H1 (cell line): ENCODE results near the gene U2AF1L4. TPM values are rescaled to one million over a fixed set of nuclear protein-coding genes. Genes with fewer than 3 reads are reported as not detected.

Experiments used
- ATF2 ChIP-seq: IDR thresholded peaks from 2 replicates; pipeline ENCODE4 v1.6.1; 2012; ENCODE audit warnings: low read length, inconsistent platforms
- CBX5 ChIP-seq: fragments of 300-800, 300-1000 bp; sonication (generic); IDR thresholded peaks from 2 replicates; pipeline ENCODE4 v1.7.1; 2016; ENCODE audit warnings: antibody characterized with exemption, low read length, low read depth
- KDM1A ChIP-seq: fragments of 200-600, 300-600 bp; sonication (generic); IDR thresholded peaks from 2 replicates; pipeline ENCODE4 v1.7.1; 2016; ENCODE audit warnings: mild to moderate bottlenecking, low read length, borderline replicate concordance
- SIRT6 ChIP-seq: IDR thresholded peaks from one replicate; pipeline ENCODE4 v1.7.1; 2012; ENCODE audit warnings: low read length, inconsistent platforms
- polyA plus RNA-seq, 7 experiments: library from polyadenylated mRNA; depleted of rRNA in 3 of 7; stranded (reverse) in 5 of 7; unstranded in 2 of 7; fragments of >200 nt in 5 of 7; fragments of 200-250 nt in 2 of 7; gene quantifications; 1 replicate in 5 of 7; 2 replicates in 1 of 7; 4 replicates in 1 of 7; pipeline versions ENCODE4 v1.2.1 to v1.2.3, GENCODE V29; 2011 to 2013; ENCODE audit warnings: missing spikeins in 2 of 7, mixed read lengths in 2 of 7
- total RNA-seq: library from RNA; stranded (reverse); fragmentation: NEBNext Ultra II Directional; extraction: Animal tissue kit (Norgen Biotek cat#: 25700); gene quantifications from 2 replicates; pipeline ENCODE4 v1.2.1, GENCODE V29; 2021

Gene U2AF1L4
- total and polyA plus RNA-seq, 2 of the 8 experiments (the other 6 are each of a cell fraction or from before 2014, with no cell fraction given): 15.1 to 32.7 TPM

GRCh38 chr19:35729021-35729420 is 16.2 kb downstream of the U2AF1L4 start (continued):
- TF ChIP-seq ATF2 (no peak), SIRT6 (no peak), KDM1A (no peak), CBX5 (no peak)
